HuH-7 (cell line): ENCODE results near the gene TMEM151B.
A peak's percentile ranks its signal among the peaks of the same experiment; 100 is the strongest.

Experiments
- DNase-seq: peaks from one replicate; pipeline ENCODE4 v3.0.0; 2011; ENCODE audit warnings: low spot score

The TMEM151B gene

GRCh38 chr6:44250718-44251123, 19.5 kb upstream of the TMEM151B start:
- no peak for DNase-seq

DNA sequence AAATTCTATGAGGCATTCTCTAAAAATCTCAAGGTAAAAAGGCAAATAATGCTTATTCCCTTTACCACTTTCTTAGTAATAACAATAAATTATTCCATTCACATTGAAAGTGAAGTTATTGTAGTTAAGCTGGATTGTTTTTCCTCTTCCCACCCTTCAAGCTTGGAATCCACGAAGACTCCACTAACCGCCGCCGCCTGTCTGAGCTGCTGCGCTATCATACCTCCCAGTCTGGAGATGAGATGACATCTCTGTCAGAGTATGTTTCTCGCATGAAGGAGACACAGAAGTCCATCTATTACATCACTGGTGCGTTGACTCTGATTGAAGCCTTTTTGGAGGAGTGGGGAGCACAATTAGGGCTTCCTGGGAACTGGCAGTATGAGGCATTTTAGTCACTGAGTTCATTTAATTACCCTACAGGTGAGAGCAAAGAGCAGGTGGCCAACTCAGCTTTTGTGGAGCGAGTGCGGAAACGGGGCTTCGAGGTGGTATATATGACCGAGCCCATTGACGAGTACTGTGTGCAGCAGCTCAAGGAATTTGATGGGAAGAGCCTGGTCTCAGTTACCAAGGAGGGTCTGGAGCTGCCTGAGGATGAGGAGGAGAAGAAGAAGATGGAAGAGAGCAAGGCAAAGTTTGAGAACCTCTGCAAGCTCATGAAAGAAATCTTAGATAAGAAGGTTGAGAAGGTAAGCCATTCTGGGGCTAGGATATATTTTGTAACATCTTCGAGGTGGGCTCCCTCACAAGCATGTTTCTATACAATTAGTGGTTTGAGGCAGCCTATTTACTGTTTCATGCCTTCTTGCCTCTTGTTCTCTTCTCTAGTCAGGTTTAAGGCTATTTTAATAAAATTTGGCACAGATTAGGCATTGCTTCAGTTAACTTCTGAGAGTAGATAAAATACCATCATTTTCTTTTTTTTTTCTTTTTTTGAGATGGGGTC, 18.4 kb upstream of the TMEM151B start:
- DNase-seq: no peak

- DNase-seq: no peak
These were observed 16.7 kb upstream of the TMEM151B start for GRCh38 chr6:44253307-44254101.

DNA sequence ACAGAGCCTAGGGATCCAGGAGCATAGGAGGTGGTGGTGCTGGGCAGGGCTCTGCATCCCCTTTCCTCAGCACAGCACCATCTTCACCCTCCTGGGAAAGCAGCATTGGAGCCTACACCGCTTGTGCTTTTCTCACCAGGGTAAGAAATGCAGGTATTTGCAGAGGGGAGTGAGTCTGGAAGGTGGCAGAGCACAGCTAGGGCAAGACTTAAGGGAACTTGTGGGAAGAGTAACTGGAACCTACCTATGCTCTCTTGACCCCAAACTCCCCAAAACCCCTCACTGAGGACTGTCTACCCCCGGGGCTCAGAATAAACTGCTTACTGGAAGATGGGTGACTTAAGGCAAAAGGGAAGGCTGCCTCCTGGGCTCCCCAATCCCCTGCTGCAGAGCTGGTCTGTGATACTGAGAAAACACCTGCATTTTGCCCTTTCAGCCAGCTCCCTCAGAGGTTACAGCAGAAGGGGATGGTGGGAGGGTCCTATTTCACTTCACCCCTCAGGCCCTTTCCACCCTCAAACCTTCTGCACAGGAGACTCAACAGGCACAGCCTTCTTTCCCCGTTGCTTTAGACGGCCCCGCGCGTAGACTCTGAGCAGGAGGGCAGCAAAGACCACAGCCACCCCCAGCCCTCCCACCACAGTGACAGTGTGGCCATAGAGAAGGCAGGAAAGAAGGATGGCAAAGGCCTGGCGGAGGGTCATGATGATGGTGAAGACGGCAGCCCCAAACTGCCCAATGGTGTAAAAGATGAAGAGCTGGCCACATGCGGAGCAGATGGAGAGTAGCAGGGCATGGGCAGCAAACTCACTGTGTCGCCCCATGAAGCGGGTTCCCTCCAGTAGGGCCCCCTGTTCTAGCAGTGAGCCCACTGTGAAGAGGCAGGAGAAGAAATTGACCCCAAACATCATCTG, 15.8 kb upstream of the TMEM151B start:
- DNase-seq: no peak

DNA sequence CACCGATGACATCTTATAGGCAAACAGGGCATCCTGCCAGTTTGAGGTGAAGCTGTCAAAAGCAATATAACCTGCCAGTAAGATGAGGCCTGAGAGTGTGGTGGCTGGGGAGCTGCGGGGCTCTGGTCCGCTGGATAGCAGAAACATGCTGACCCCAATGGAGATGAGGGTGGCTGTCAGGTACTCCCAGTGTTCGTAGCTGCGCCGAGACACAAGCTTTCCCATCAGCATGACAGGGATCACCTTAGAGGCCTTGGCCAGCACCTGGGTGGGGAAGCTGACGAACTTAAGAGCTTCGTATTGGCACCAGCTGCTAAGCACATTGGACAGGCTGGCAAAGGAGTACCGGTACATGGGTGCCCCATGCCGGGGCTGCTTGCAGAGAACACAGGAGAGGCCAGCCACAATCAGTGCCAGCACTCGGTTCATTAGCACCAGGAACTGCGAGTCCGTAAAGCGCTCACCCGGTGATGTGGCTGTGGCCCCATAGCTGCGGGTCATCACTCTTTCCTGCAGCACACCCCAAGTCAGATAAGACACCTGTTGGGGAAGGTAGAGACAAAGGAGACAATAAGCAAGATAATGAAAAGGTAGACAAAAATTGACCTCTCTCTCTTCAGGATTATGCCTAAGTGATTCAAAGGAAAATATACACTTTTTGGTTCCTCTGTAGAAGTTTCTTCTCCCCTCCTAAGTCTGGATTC, 15.0 kb upstream of the TMEM151B start:
- DNase-seq: no peak

- DNase-seq: no peak
These were observed 14.1 kb upstream of the TMEM151B start for GRCh38 chr6:44255871-44256774.

- DNase-seq: no peak
These were observed 13.6 kb upstream of the TMEM151B start for GRCh38 chr6:44256775-44257024.

DNA sequence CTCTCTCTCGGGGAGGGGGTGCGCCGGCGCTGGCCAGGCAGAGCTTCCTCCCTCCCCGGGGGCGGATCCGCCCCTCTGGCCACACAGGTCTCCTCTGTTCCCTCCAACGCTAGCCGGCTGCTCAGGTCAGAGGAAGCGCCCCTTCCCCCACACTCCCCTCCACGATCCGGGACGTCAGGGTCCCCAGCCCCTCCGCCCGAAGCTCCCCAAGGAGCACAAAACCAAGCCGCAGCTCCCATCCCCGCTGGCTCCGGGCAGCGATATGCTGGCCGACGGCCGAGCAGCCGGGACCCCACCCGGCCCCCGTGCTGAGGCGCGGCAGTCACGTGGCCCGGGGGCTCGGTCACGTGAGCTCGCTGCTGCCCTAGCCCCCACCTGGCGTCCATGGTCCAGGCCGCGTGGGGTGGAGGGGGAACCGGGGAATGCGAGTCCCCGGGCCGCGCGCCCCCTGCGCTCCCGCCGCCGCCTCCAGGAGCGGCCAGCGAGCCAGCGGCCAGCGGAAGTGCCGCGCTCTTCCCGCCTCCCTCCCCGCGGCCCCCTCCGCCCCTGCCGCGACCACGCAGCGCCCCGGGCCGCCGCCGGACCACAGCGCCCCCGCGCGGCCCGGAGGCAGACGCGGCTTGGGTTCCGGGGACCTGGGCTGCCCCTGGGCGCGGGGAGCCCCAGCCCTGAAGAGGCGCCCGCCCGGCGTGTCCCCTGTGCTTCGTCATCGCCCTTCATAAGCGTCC, 13.1 kb upstream of the TMEM151B start, which contains the start of gene SLC35B2:
TSS of gene SLC35B2 (minus strand) at position 504 of the 728 bp plus-strand sequence. CDS start at position 386, 118 bp downstream.
- DNase-seq: peak; percentile 82

DNA sequence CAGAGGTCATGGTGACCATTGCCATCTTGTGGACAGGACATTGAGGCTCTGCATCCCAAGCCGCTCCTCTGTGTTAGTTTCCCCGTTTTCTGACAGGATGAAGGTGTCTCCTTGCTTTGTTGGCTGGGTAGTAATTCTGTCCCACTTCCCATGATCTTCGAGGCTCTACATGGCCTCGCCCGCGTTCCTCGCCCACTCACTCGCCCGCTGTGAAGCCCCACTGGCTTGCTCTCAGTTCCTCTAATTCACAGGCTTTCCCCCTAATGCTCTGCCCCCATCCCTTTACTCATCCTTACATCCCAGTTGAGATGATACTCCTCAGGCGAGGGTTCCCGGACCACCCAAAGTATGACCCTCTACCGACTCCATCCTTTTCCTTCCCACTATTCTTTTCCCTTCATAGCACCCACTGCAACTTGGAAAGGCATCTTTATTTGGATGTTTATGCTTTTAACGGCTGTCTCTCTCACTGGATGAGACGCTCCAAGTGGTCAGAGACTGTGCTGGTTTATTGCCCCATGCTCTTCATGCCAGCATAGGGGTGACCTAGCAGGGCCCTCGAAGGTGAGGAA, 12.4 kb upstream of the TMEM151B start:
- no peak for DNase-seq

DNA sequence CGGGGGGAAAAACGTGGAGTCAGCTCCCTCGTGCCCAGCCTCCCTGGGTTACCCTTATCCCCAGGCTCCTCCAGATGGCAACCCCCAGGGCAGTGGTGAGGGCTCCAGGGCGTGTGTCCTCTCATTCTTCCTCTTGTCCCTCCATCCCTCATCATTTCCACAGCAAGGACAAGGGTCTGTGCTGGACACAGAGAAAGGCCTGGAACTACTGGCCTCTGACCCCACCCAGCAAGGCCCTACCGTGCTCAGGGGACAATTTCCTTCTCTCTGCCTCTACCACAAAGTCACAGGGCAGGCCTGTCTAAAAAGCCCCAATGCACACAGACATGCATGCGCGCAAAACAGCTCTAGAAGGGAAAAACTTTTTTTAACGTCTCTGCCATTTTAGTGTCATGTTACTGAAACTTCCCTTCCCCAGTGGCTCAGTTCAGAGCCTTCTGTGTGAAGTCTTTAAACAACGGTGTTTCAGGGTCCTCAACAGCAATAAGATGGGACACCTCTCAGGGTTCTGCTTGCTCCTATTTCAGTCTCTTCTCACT, 11.9 kb upstream of the TMEM151B start:
- no peak for DNase-seq

DNA sequence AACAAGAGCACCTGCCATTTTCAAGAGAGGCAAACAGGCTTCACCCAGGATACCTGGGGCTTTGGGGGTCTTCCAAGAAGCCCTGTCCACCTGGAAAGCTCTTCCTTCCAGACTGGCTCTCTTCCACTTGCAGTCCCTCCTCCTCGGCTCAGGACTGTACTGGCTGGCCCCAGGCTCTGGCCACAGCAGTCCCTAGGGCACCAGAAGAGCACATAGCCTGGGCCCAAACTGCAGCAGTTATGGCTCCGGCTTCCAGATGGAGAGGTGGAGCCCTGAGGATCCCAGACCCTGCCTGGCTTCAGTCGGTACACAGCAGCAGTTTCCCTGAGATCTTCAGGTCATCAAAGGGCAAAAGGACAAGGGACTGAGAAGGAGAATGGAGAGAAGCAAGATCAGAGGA, 11.3 kb upstream of the TMEM151B start:
- DNase-seq: no peak

- DNase-seq: no peak
These were observed 10.2 kb upstream of the TMEM151B start for GRCh38 chr6:44260011-44260410.

DNA sequence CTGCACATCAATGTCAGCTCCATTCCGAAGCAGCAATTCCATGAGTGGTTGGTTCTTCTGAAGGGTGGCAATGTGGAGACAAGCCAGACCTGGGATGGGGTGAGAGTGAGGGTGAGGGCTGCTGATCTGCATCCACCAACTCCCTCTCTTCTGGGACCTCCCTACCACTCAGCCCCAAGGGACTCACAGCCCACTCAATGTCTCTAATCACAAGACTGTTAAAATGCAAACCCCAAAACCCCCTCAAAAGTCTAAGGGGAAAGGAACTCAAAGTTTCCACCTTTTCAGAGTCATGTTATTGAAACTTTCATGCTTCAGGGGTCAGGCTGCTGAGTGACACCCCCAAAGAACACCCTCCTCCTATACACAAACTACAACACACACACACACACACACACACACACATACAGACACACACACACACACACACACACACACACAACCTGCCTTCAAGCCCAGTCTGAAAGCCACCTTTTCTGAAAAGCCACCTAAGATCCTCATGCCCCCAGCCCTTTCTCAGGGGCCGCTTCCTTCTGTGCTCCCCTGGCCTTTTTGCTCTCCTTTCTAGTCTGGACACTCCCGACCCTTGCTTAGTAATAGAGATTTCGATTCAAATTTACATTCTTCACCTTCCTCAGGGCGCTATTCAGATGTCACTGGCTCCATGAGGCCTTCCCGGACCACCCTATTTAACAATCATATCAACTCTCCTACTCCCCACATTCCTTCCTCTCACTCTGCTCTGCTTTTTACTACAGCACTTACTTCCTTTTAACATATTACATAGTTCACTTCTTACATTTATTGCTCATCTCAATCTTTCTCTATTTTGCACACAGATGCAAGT, 9.6 kb upstream of the TMEM151B start:
- no peak for DNase-seq

GRCh38 chr6:44261581-44261980, 8.7 kb upstream of the TMEM151B start:
- no peak for DNase-seq

- DNase-seq: no peak
These were observed 7.5 kb upstream of the TMEM151B start for GRCh38 chr6:44262467-44263353.

- DNase-seq: peak; percentile 63
These were observed 6.7 kb upstream of the TMEM151B start for GRCh38 chr6:44263354-44264100.
